ENCODE data around the gene AUTS2. TPM values are rescaled to one million over a fixed set of nuclear protein-coding genes. Genes with fewer than 3 reads are reported as not detected.

AUTS2 gene
- total and polyA plus RNA-seq, 10 of the 15 experiments (the other 5 are each of a cell fraction or from before 2014, with no cell fraction given): 6.4 to 55.6 (median 21.6) TPM

DNA sequence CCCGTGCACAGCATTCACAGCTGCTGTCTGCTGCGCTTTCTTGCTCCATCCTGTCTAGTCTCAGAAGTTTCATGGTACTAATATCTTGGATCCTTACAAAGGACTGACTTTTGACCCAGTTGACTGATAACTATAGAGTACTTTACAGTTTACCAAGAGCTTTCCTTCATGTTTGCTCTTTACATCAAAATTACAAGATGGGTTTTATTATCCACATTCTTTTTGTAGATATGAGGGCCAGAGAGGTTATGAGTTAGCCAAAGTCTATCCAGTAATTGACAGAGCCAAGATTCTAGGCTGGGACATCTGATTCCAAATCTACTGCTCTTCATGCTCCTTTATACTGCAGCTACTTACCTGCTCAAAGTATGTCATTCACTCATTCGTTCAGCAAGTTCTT is 218.2 kb downstream of the AUTS2 start:
- Histone ChIP-seq H2AFZ (ENCODE audit: control insufficient read depth, low read depth, low read length) (no peak overlapping the region), H3K4me1 (ENCODE audit: control insufficient read depth, insufficient read depth, low read length) (no peaks in the 10 kb centered on the region), H3K27ac (ENCODE audit: control insufficient read depth, insufficient read depth) (no peak overlapping the region), H3K4me3 (no peak overlapping the region), H3K27me3 (replicated peaks in 1 of 2; ENCODE audit: control insufficient read depth in 2 of 2, insufficient read depth in 2 of 2, low read length in 1 of 2) (no peaks in the 10 kb centered on the region), H3K9me3 (replicated peaks; ENCODE audit: control insufficient read depth, insufficient read depth, low read length) (no peaks in the 10 kb centered on the region; the same call in 2 of the 3 replicates), H3K36me3 (ENCODE audit: control insufficient read depth in 2 of 2, insufficient read depth in 2 of 2, low read length in 1 of 2) (no peaks in the 10 kb centered on the region), H3K4me2 (ENCODE audit: control insufficient read depth, insufficient read depth) (no peak overlapping the region), H4K20me1 (ENCODE audit: control insufficient read depth, insufficient read depth) (no peaks in the 10 kb centered on the region), H3K9ac (ENCODE audit: control insufficient read depth, insufficient read depth, low read length) (no peak overlapping the region), H3K79me2 (ENCODE audit: control insufficient read depth, insufficient read depth, low read length) (no peaks in the 10 kb centered on the region; the same call in 1 of the 2 replicates)
- RAD21 ChIA-PET (ENCODE audit: unreplicated experiment): interaction anchor here (0.7 to 1.7 kb wide), 5 partner anchors 9 to 109 kb away, joined by 3 to 4 read pairs (median 3); no protein-coding TSS in a partner anchor
- POLR2A ChIA-PET: interaction anchor here (0.6 to 0.7 kb wide), 2 partner anchors 41 to 74 kb away, joined by 3 to 4 read pairs; no protein-coding TSS in a partner anchor
- WGBS (ENCODE audit: insufficient coverage, insufficient replicate concordance, low lambda C conversion rate, missing lambda C conversion rate): 39% methylated on average over 3 of the region's 3 CpGs
- TF ChIP-seq CHD4 (IDR thresholded peaks at IDR 0.05) (no peak), NR2C2 (IDR thresholded peaks at IDR 0.05; ENCODE audit: borderline replicate concordance, control insufficient read depth, insufficient read length, low read depth) (no peak)
- DNase-seq (ENCODE audit: low read depth, low spot score) (no peak), FAIRE-seq (no peak), ATAC-seq (no peak)
- intact Hi-C loops (cut with micrococcal nuclease; ENCODE audit: unreplicated experiment): no loop called here
- no TSS peak for BruUV-seq (replicated peaks)
- SMC1A ChIA-PET (ENCODE audit: uncharacterized antibody, unreplicated experiment): interaction anchor here (0.9 to 2.0 kb wide), 5 partner anchors 10 to 110 kb away, joined by 3 to 6 read pairs (median 3); no protein-coding TSS in a partner anchor
- in situ Hi-C loops (cut with MboI): no loop called here
- CTCF ChIA-PET: interaction anchor here (1.0 to 3.2 kb wide), 3 partner anchors 9 to 116 kb away, joined by 3 to 12 read pairs (median 3); no protein-coding TSS in a partner anchor

DNA sequence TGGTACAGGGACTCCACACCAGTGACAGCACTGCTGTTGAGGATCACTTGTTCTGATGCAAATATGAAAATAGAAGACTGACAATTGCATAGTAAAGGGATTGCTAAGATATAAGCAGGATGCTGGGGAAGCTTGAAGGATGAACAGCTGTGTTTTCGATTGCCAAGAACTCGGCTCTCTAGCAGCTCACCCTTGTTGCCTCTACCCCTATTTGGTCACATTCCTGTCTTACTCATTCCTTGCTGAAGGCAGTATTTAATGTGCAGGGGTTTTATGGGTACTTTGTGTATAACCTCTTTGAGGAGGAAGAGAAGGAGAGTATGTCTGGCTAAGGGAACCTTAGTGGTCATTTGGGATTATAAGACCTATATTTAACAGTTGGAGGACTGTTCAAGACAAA is 218.8 kb downstream of the AUTS2 start:
- no peak overlapping the region for H2AFZ ChIP-seq (ENCODE audit: control insufficient read depth, low read depth, low read length)
- no TSS peak for BruUV-seq (replicated peaks)
- ChIA-PET CTCF (interaction anchor here (1.0 to 3.2 kb wide), 2 partner anchors 10 to 57 kb away, joined by 3 to 12 read pairs; no protein-coding TSS in a partner anchor), POLR2A (interaction anchor here (0.7 kb wide), 1 partner anchor 40 kb away, joined by 4 read pairs; no protein-coding TSS in a partner anchor), SMC1A (ENCODE audit: uncharacterized antibody, unreplicated experiment) (interaction anchor here (1.1 to 11.0 kb wide), 5 partner anchors 10 to 41 kb away, joined by 3 to 202 read pairs (median 4); no protein-coding TSS in a partner anchor), RAD21 (ENCODE audit: unreplicated experiment) (interaction anchor here (1.0 to 1.7 kb wide), 2 partner anchors 9 to 41 kb away, joined by 3 to 4 read pairs; no protein-coding TSS in a partner anchor)
- H3K27me3 ChIP-seq (replicated peaks in 1 of 2; ENCODE audit: control insufficient read depth in 2 of 2, insufficient read depth in 2 of 2, low read length in 1 of 2): no peaks in the 10 kb centered on the region
- H3K36me3 ChIP-seq (ENCODE audit: control insufficient read depth in 2 of 2, insufficient read depth in 2 of 2, low read length in 1 of 2): no peaks in the 10 kb centered on the region
- no peaks in the 10 kb centered on the region; the same call in 2 of the 3 replicates for H3K9me3 ChIP-seq (replicated peaks; ENCODE audit: control insufficient read depth, insufficient read depth, low read length)
- in situ Hi-C loops (cut with MboI) (no loop called here), intact Hi-C loops (cut with micrococcal nuclease; ENCODE audit: unreplicated experiment) (no loop called here)
- TF ChIP-seq USF1 (IDR thresholded peaks at IDR 0.05; ENCODE audit: borderline replicate concordance, extremely low read length, insufficient read depth, low read depth, low read length): no peak
- TF ChIP-seq POLR2AphosphoS5 (IDR thresholded peaks at IDR 0.05; ENCODE audit: low read length): no peak
- TF ChIP-seq SREBF1 (IDR thresholded peaks at IDR 0.05; ENCODE audit: low read length): no peak
- TF ChIP-seq SPI1 (IDR thresholded peaks at IDR 0.05; ENCODE audit: borderline replicate concordance, insufficient read depth, low read depth, low read length): no peak
- no peak for TF ChIP-seq NFYB (IDR thresholded peaks at IDR 0.05; ENCODE audit: insufficient read depth, low read depth, low read length)
- no peak for TF ChIP-seq WRNIP1 (IDR thresholded peaks at IDR 0.05; ENCODE audit: borderline replicate concordance, low read depth, low read length)
- TF ChIP-seq NFIC (IDR thresholded peaks at IDR 0.05; ENCODE audit: low read depth, low read length): no peak
- no peaks in the 10 kb centered on the region for H4K20me1 ChIP-seq (ENCODE audit: control insufficient read depth, insufficient read depth)
- no peak overlapping the region for H3K4me2 ChIP-seq (ENCODE audit: control insufficient read depth, insufficient read depth)
- no peaks in the 10 kb centered on the region; the same call in 1 of the 2 replicates for H3K79me2 ChIP-seq (ENCODE audit: control insufficient read depth, insufficient read depth, low read length)
- ATAC-seq: no peak
- WGBS (ENCODE audit: insufficient coverage, insufficient replicate concordance, low lambda C conversion rate, missing lambda C conversion rate): 98% methylated on average over 2 of the region's 2 CpGs
- H3K9ac ChIP-seq (ENCODE audit: control insufficient read depth, insufficient read depth, low read length): no peak overlapping the region
- DNase-seq (ENCODE audit: low read depth, low spot score): no peak
- no peak overlapping the region for H3K4me3 ChIP-seq
- H3K4me1 ChIP-seq (ENCODE audit: control insufficient read depth, insufficient read depth, low read length): peaks cover 1% of the 10 kb centered on the region
- no peak for FAIRE-seq
- H3K27ac ChIP-seq (ENCODE audit: control insufficient read depth, insufficient read depth): no peak overlapping the region

All from GM12878 (cell line).